Right lobe of liver (tissue), 4 donors: ENCODE measurements around the gene FAM177A1.

Experiments used
- CTCF ChIP-seq, 4 donors: fragments of 200-600 bp in 3 of 4; fragments of 450-650 bp in 1 of 4; IDR thresholded peaks; one replicate each; pipeline versions ENCODE4 v1.5.1 to v1.8.0; 2016 to 2022; ENCODE audit warnings: antibody characterized with exemption in 4 of 4, mild to moderate bottlenecking in 2 of 4
- POLR2A ChIP-seq: fragments of 450-650 bp; IDR thresholded peaks from one replicate; pipeline ENCODE4 v1.6.1; 2017; ENCODE audit warnings: antibody characterized with exemption, mild to moderate bottlenecking
- donor health status: DM: no; HTN: no; CAD: no.
- donor health status: DM: no; HTN: no; CAD: no.
- donor health status: DM: no; HTN: yes; CAD: no.

DNA sequence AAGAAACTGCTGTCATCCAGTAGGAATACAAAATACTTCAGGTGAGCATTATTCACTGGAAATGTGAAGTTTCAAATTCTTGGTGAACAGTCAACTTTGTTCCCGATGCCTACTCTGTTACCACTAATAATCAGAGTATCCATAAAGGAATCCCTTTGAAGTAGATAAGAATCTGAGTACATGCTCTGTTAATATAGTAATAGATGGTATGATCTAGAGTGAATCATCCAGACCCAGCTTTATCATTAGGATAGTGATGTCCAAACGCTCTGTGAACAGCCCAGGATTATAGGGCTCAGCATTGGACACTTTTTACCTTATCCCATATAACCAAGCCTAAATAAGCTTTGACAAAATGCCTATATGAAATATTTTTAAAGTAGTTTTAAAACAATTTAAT, 42.4 kb downstream of the FAM177A1 start:
- TF ChIP-seq CTCF (IDR thresholded peaks at IDR 0.05) (no peak), POLR2A (no peak)
